NCI-H1092 (cell line): ENCODE data around the gene OTOP1.
"Not testable (repeated sequence)": the region's sequence is repeated elsewhere in the genome, so short reads cannot be mapped to it uniquely, and the experiment has no call there.

ENCODE experiments used
- DNase-seq: peaks from one replicate; lab custom pipeline; 2025; lab: John Stamatoyannopoulos, UW

Gene OTOP1

DNA sequence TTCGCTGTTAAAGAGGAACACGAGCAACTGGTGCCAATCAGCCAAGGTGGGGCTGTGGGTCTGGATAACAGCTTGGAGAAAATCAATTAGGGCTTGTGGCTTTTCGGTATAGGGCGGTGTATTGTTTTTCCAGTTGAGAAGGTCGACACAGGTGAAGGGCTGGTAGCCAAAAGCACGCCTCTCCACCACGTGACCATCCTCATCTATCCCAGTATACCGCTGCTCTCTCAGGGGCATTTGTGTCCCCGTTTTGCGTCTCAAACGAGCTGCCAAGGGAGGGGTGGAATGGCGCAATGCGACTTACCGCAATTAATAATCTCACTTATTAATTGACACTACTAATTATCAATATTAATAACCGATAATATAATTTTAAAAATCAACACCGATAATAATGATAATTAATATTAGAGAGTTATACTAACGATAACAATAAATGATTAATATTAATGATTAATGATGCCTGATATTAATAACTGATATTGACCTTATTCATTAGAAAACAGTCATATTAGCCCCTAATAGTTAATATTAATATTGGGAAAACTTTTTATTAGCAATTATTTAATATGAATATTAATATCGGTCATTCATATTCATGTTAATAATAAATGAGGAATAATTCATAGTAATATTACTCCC lies 62.1 kb downstream of the OTOP1 start:
- DNase-seq, result not testable (repeated sequence)

DNA sequence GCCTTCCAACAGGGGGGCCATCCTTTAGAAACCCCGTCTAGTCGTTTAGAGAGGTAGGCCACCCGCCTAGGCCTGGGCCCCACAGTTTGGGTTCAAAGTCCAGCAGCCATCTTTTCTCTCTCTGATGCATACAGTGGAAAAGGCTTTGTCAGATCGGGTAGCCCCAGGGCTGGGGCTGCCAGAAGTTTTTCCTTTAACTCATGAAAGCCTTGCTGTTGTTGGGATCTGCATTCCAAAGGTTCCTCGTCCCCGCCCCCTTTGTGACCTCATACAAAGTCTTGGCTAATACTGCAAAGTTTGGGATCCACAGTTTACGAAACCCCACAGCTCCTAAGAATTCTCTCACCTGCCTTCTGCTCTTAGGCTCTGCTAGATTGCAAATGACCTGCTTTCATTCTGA lies 64.5 kb downstream of the OTOP1 start:
- not testable (repeated sequence) for DNase-seq

DNA sequence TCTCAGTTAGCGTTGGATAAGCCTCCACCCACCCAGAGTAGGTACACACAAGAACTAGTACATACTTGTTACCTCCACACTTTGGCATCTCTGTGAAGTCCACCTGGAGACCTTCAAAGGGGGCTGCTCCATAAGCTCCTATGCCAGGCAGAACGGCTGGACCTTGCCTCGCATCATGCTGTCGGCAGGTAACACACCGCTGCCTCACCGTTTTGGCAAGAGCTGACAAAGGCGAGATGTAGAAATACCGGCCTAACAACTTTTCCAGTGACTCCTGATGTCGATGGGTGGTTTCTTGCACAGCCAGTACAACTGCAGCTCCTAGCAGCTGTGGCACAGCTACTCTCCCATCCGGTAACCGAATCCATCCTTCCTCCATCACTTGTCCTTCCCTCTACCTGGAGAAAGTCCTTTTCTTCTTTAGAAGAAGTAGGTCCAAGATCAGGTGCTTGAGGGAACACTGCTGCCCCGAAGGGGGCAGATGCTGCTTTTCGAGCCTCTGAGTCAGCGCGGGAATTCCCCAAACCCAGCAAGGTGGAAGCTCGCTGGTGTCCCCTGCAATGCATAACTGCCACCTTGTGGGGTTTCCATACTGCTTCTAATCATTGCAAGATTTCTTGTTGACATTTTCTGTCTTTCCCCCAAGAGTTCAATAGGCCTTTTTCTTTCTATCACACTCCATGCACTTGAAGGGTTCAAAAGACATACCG lies 65.6 kb downstream of the OTOP1 start:
- DNase-seq, result not testable (repeated sequence)

DNA sequence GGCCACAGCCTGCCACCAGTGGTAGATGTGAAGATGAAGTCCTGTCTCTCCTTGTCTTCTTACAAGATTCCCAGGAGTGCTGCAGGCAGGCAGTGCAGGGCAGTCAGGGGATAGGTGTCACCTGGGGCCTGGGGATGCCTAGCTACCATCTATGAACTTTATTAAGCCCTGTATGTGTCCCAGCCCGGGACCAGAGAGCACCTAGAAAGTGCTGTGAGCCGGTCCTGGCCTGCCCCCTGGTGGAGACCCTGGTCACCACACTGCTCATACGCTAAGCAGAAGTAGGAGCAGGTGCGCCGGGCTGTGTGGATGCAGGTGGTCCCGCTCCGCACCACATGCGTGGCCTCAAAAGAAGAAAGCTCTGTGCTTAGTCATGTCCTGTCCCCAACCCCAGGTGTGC lies 81.1 kb downstream of the OTOP1 start:
- not testable (repeated sequence) for DNase-seq

DNA sequence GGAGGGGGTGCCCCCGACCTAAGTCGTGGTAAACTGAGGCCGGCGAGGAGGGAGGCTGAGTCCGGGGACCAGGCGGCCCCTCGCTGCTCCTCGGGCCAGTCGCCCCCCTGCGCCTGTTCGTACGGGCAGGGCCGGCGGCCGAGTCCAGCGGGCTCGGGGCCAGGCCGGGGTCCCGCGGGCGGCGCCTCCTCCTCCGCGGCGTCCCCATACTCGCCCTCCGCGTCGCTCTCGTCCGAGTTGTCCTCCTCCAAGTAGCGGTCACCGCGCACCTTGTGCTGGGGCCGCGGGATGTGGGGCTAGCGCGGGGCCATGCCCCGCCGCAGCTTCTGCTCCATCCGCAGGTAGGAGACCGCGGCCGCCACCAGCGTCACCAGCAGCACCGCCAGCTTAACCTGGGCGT lies 83.4 kb downstream of the OTOP1 start:
- DNase-seq, result not testable (repeated sequence)

DNA sequence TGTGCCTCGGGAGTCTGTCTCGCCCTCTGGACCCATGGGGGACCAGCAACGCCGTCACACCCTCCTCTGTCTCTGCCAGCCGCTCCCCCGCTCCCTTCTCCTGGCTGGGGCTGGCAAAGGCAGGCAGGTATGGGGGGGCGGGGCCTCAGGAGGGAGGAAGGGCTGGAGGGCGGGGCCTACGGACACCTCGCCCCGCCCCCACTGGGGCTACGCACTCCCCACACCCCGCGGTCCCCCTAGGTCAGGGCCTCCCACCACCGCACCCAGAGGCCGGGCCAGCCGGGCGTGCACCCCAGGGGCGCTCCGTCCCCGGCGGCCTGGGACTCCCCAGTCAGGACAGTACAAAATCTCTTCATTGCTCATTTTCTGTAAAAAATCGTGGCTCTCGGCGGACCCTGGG lies 84.0 kb downstream of the OTOP1 start:
- not testable (repeated sequence) for DNase-seq

DNA sequence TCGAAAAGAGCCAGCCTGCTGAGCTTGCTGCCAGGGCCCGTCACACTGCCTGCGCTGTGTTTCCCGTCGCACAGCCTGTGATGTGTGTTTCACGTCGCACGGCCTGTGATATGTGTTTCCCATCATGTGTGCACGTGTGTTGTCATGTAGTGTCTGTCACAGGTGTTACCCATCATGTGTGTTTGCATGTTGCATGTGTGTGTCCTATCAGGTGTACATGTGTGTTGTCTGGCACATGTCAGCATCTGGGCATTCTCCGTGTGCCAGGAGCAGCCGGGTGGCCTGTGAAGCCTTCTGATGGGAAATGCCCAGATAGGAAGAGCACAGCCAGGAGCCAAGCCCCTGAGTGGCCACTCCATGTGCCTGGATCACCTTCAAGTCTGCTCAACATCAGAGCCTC lies 85.5 kb downstream of the OTOP1 start:
- DNase-seq, result not testable (repeated sequence)
